Endothelial cell (in vitro differentiated cells): ENCODE measurements around the gene GRIP2. TPM values are rescaled to one million over a fixed set of nuclear protein-coding genes. Genes with fewer than 3 reads are reported as not detected.

Source experiments
- DNase-seq: peaks from one replicate; pipeline ENCODE4 v3.0.0; 2021; ENCODE audit warnings: low spot score
- H3K27ac Mint-ChIP-seq: one replicate; pipeline ENCODE4 v1.8.0; 2021; ENCODE audit warnings: mixed read lengths, inconsistent platforms; ENCODE audit not compliant: unreplicated experiment
- H3K27me3 Mint-ChIP-seq: one replicate; pipeline ENCODE4 v1.8.0; 2021; ENCODE audit warnings: mild to moderate bottlenecking, moderate library complexity, mixed read lengths, inconsistent platforms; ENCODE audit not compliant: unreplicated experiment
- H3K36me3 Mint-ChIP-seq: one replicate; pipeline ENCODE4 v1.8.0; 2021; ENCODE audit warnings: mild to moderate bottlenecking, low read depth, mixed read lengths, inconsistent platforms; ENCODE audit not compliant: unreplicated experiment
- H3K4me1 Mint-ChIP-seq: one replicate; pipeline ENCODE4 v1.8.0; 2021; ENCODE audit warnings: mild to moderate bottlenecking, mixed read lengths, inconsistent platforms; ENCODE audit not compliant: unreplicated experiment
- H3K4me3 Mint-ChIP-seq: one replicate; pipeline ENCODE4 v1.8.0; 2021; ENCODE audit warnings: mild to moderate bottlenecking, mixed read lengths, inconsistent platforms; ENCODE audit not compliant: unreplicated experiment
- H3K9me3 Mint-ChIP-seq: one replicate; pipeline ENCODE4 v1.8.0; 2021; ENCODE audit warnings: mixed read lengths, inconsistent platforms; ENCODE audit not compliant: unreplicated experiment
- long read RNA-seq: library from polyadenylated mRNA; unstranded; transcript quantifications from one replicate; pipeline ENCODE4 v2.0.0, GENCODE V29; 2020; ENCODE audit not compliant: unreplicated experiment
- total RNA-seq: library from RNA; stranded (reverse); fragmentation: NEBNext Ultra II Directional; extraction: Animal tissue kit (Norgen Biotek cat#: 25700); gene quantifications from one replicate; pipeline ENCODE4 v1.2.1, GENCODE V29; 2021; ENCODE audit not compliant: unreplicated experiment
- TF ChIP-seq, protein P1 (sequence below): fragments of 200-600 bp; sonication (generic); IDR thresholded peaks from one replicate; pipeline ENCODE4 v1.5.0; 2021; ENCODE audit warnings: antibody characterized with exemption; ENCODE audit not compliant: unreplicated experiment

GRIP2 gene
- 6.6 TPM for total RNA-seq
- long read RNA-seq, partial matches to known transcripts, result 1 of 3 reads
- long read RNA-seq, other reads (novel, unspliced or antisense), result 2 of 3 reads

DNA sequence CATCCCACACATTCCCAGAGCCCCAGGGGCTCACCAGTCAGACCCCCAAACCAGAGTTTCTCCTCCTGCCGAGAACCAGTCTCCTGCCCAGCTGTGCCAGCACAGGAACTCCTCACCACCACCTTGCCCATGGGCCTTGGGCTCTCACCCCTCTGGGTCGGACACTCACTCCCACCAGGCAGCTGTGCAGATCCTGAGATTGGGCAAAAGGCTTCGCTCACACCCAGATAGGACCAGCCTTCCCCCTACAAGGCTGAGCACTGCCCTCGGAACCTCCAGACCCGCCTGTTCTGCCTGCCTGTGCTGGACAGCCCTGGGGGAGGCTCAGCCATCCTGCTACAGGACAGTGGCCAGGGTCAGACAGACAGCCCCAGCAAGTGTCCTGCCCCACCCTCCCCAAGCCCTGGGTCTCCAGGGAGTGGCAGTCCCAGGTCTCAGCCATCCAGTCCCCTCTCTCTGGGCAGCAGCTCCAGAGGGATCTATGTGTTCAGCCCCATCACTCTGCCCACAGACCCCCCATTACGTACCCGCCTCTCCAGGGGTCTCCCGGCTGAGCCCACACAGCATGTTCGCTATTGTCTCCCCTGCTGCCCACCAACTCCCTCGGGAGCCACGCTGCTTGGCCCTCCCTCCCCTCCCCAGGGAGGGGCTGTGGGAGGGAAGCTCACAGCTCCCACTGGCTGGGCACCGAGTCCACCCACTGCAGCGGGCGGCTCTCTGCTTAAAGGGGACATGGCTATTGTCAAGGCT lies at the start of gene GRIP2:
Gene GRIP2, minus strand, starts transcription at position 601 of the 750 bp plus-strand sequence. Its CDS starts 34 bp downstream, at position 567.
- Mint-ChIP-seq H3K4me1 (no peaks in the 10 kb centered on the region), H3K4me3 (no peak within 1 kb of the TSS), H3K9me3 (no peaks in the 10 kb centered on the region), H3K27ac (no peak within 1 kb of the TSS), H3K36me3 (no peaks in the 10 kb centered on the region), H3K27me3 (peaks cover 5% of the 10 kb centered on the region)
- no peak for DNase-seq
- TF ChIP-seq, protein P1, sequence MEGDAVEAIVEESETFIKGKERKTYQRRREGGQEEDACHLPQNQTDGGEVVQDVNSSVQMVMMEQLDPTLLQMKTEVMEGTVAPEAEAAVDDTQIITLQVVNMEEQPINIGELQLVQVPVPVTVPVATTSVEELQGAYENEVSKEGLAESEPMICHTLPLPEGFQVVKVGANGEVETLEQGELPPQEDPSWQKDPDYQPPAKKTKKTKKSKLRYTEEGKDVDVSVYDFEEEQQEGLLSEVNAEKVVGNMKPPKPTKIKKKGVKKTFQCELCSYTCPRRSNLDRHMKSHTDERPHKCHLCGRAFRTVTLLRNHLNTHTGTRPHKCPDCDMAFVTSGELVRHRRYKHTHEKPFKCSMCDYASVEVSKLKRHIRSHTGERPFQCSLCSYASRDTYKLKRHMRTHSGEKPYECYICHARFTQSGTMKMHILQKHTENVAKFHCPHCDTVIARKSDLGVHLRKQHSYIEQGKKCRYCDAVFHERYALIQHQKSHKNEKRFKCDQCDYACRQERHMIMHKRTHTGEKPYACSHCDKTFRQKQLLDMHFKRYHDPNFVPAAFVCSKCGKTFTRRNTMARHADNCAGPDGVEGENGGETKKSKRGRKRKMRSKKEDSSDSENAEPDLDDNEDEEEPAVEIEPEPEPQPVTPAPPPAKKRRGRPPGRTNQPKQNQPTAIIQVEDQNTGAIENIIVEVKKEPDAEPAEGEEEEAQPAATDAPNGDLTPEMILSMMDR, result no peak

DNA sequence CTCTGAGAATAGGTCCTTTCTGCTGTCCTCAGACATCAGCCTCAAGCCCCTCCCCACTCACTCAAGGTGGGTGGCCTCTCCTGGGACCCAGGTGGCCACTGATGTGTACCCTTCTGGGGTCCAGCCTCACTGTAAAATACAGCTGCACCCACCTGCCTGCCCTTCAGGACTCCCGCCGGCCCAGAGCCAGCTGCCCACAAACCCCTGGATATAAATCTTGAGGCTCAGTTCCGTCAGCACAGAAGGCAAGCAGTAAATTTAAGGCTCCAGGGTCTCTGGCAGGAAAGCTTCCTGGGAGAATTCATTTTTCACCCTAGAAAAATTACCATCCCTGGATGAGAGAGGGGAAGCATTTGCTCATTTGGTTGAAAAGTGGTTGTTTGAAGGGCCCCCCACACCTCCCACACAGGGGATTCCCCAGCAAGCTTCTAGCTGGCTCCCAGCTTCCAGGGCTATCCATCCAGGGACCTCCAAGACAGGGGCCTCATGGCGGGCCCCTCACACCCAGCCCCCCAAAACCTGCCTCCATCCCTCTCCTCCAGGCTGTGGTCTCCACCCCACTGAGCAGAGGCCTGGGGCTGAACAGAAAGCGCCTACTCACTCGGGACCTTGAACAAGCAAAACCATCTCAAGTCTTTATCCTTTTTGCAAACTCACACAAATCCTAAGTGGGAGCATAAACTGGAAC lies 48.4 kb upstream of the GRIP2 start:
- TF ChIP-seq, protein P1, result no peak
- DNase-seq, result no peak
- Mint-ChIP-seq H3K9me3 (no peaks in the 10 kb centered on the region), H3K36me3 (no peaks in the 10 kb centered on the region), H3K27ac (no peak overlapping the region), H3K27me3 (no peaks in the 10 kb centered on the region), H3K4me3 (no peak overlapping the region), H3K4me1 (no peaks in the 10 kb centered on the region)

DNA sequence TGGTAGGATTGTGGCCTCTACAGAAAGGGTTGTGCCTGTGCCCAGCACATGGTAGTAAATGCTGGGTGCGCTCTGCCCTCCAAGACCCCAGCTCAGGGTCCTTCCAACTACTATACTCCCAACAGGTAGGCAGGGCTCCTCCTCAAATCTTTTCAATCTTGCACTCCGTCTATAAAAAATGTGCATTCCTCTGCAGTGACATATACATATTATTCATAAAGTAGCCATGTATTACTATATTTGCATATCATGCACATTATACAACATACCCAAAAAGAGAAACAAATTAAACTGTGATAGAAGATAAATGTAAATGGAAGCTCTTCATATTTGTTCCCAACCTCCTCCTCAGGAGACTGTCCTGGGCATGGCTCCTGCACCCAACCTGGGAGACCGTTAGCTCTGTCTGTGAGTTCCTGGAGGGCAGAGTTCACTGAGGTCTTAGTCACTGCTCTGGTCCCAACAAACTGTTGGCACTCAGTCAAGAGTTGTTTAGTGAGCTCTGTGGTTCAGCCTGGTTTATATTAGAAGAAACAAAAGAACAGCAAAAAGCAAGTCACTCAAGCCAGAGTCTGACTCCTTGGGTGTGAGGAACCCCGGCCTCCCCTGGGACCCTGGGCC lies 47.7 kb upstream of the GRIP2 start:
- TF ChIP-seq, protein P1, result no peak
- no peak for DNase-seq
- Mint-ChIP-seq H3K9me3 (no peaks in the 10 kb centered on the region), H3K27ac (no peak overlapping the region), H3K4me1 (no peaks in the 10 kb centered on the region), H3K27me3 (no peaks in the 10 kb centered on the region), H3K4me3 (no peak overlapping the region), H3K36me3 (no peaks in the 10 kb centered on the region)

DNA sequence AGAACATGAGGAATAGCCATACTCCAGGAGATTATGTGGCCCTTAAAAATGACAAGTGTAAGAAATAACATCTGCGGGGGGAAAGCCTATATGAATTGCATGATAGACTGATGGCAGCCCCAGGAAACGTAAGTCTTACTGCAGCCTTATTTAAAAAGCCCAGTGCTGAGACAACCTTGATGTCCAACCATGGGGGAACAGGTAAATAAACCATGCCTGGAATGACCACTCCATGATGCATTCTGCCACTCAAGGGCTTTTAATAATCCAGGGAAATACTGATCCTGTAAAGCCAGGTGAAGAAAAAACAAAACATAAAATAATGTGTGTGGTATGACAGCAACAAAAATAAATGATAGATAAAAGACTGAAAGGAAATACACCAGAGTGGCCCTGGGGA lies 46.5 kb upstream of the GRIP2 start:
- H3K4me1 Mint-ChIP-seq, result no peaks in the 10 kb centered on the region
- no peak overlapping the region for H3K27ac Mint-ChIP-seq
- H3K27me3 Mint-ChIP-seq, result no peaks in the 10 kb centered on the region
- no peaks in the 10 kb centered on the region for H3K9me3 Mint-ChIP-seq
- H3K36me3 Mint-ChIP-seq, result no peaks in the 10 kb centered on the region
- H3K4me3 Mint-ChIP-seq, result no peak overlapping the region
- DNase-seq, result no peak
- TF ChIP-seq, protein P1, result no peak
